CD4-positive, alpha-beta memory T cell (primary cell): ENCODE data around the gene CGB8. TPM values are rescaled to one million over a fixed set of nuclear protein-coding genes. Genes with fewer than 3 reads are reported as not detected.

Experiments
- CTCF ChIA-PET: fragments of 350-600 bp; sonication (Branson Sonifier 250); formaldehyde crosslinking; loops from one replicate; lab custom pipeline; 2021; ENCODE audit warnings: inconsistent platforms; ENCODE audit not compliant: partially characterized antibody; lab: Charles Lee
- POLR2A ChIA-PET: fragments of 350-600 bp; sonication (Branson Sonifier 250); formaldehyde crosslinking; loops from one replicate; lab custom pipeline; 2021; ENCODE audit not compliant: partially characterized antibody; lab: Charles Lee
- DNase-seq, 5 donors: peaks; one replicate each; pipeline versions ENCODE4 v3.0.0 to v3.0.0-alpha.2; 2020 to 2022; ENCODE audit warnings: mixed read lengths in 1 of 5
- H3K27ac ChIP-seq: one replicate; pipeline ENCODE4 v1.7.0; 2013; ENCODE audit warnings: low read depth, low read length
- H3K27me3 ChIP-seq: 2 replicates; pipeline ENCODE4 v1.7.0; 2013; ENCODE audit warnings: mild to moderate bottlenecking, low read length, moderate library complexity; ENCODE audit not compliant: insufficient read depth
- H3K36me3 ChIP-seq: 2 replicates; pipeline ENCODE4 v1.7.0; 2013; ENCODE audit warnings: mild to moderate bottlenecking, low read length, moderate library complexity; ENCODE audit not compliant: insufficient read depth
- H3K4me1 ChIP-seq: 2 replicates; pipeline ENCODE4 v1.7.0; 2013; ENCODE audit warnings: mild to moderate bottlenecking, low read length, moderate library complexity; ENCODE audit not compliant: insufficient read depth
- H3K4me3 ChIP-seq, 2 donors: one replicate each; pipeline ENCODE4 v1.7.0; 2013; ENCODE audit warnings: low read length in 2 of 2, mild to moderate bottlenecking in 1 of 2
- H3K9me3 ChIP-seq, 2 donors: one replicate each; pipeline ENCODE4 v1.7.0; 2013; ENCODE audit warnings: low read length in 2 of 2, control low read depth in 1 of 2; ENCODE audit not compliant: control insufficient read depth in 1 of 2
- H3K27ac Mint-ChIP-seq, 7 donors: one replicate each; pipeline ENCODE4 v1.8.0; 2020 to 2021; ENCODE audit warnings: mixed read lengths in 7 of 7, mild to moderate bottlenecking in 6 of 7, inconsistent platforms in 3 of 7, moderate library complexity in 3 of 7
- H3K27me3 Mint-ChIP-seq, 2 donors: one replicate each; pipeline ENCODE4 v1.8.0; 2020 to 2021; ENCODE audit warnings: mixed read lengths in 2 of 2
- H3K36me3 Mint-ChIP-seq, 2 donors: one replicate each; pipeline ENCODE4 v1.8.0; 2020 to 2021; ENCODE audit warnings: mixed read lengths in 2 of 2, inconsistent platforms in 1 of 2, mild to moderate bottlenecking in 1 of 2
- H3K4me1 Mint-ChIP-seq, 4 donors: one replicate each; pipeline ENCODE4 v1.8.0; 2020 to 2021; ENCODE audit warnings: mixed read lengths in 4 of 4, mild to moderate bottlenecking in 1 of 4
- H3K4me3 Mint-ChIP-seq, 8 donors: one replicate each; pipeline ENCODE4 v1.8.0; 2020 to 2021; ENCODE audit warnings: mixed read lengths in 8 of 8, mild to moderate bottlenecking in 7 of 8, moderate library complexity in 6 of 8, inconsistent platforms in 3 of 8
- H3K9me3 Mint-ChIP-seq, 8 donors: one replicate each; pipeline ENCODE4 v1.8.0; 2020 to 2021; ENCODE audit warnings: mixed read lengths in 8 of 8, mild to moderate bottlenecking in 5 of 8, inconsistent platforms in 3 of 8, moderate library complexity in 1 of 8
- intact Hi-C: fragments of 100-400 bp; cut with micrococcal nuclease; formaldehyde crosslinking; loops from one replicate; pipeline ENCODE4 v1.15.1; 2023
- polyA plus RNA-seq, 2 donors: library from polyadenylated mRNA; unstranded; fragments of 300-500 nt; fragmentation: Illumina TruSeq; gene quantifications; one replicate each; pipeline ENCODE4 v1.2.3, GENCODE V29; 2021
- total RNA-seq, 2 experiments: library from RNA; stranded (reverse); gene quantifications; one replicate each; pipeline ENCODE4 v1.2.3, GENCODE V29; 2021

The CGB8 gene
- total and polyA plus RNA-seq, 4 experiments from 2014 or later = not detected

DNA sequence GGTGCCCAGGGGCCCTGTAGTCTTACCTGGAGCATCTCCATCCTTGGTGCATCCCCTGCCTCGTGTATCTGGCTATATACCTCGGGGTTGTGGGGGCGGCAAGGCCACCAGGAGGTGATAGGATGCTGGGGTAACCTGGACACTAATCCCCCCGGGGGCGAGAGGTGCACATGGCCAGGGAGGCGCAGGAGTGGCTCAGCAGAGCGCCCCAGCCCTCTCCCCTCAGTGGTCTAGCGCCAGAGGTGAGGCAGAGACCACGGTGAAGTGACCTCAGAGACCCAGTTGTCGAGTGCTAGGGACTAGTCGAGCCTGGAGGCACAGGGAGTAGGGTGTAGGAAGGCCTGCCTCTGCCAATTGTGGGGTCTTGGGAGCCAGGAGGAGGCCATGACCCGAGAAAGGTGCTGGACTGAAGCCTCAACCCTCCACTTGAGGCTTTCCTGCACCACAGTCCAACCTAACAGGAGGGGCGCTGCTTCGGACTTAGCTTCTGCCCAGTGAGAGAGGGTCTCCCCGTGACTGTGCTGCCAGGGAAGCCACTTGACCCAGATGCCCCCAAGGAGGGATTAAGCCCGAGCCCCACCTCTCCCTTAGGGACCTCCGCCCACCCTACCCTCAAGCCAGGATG, 31.8 kb downstream of the CGB8 start, which contains the start of gene LHB:
TSS of gene LHB (minus strand) at position 51 of the 625 bp plus-strand sequence. CDS start at position 41, 10 bp downstream.
- Mint-ChIP-seq H3K4me3 (peak within 1 kb of the TSS; percentile 79 to 94 (median 89)), H3K27me3 (peaks cover 0 to 3% of the 10 kb centered on the region in 2 donors), H3K36me3 (peaks cover 4 to 20% of the 10 kb centered on the region in 2 donors), H3K27ac (peak within 1 kb of the TSS in 6 of 7 donors; percentile 13 to 66 (median 37)), H3K9me3 (no peaks in the 10 kb centered on the region), H3K4me1 (peaks cover 15 to 39% (median 25%) of the 10 kb centered on the region in 4 donors)
- ChIA-PET POLR2A (interaction anchor here (1.2 to 3.4 kb wide), 5 partner anchors 17 to 142 kb away, joined by 3 to 33 read pairs (median 7); partner anchors contain the start of genes GYS1, NUCB1 and RUVBL2), CTCF (interaction anchor here (0.6 to 3.0 kb wide), 6 partner anchors 13 to 798 kb away, joined by 3 to 22 read pairs (median 4); partner anchors contain the start of genes GYS1 and RUVBL2)
- peaks cover 4% of the 10 kb centered on the region for H3K36me3 ChIP-seq
- peaks cover 24% of the 10 kb centered on the region for H3K4me1 ChIP-seq
- peak within 1 kb of the TSS in 1 of 2 donors; percentile 73 for H3K4me3 ChIP-seq
- intact Hi-C loops = no loop called here
- DNase-seq = no peak
- no peaks in the 10 kb centered on the region for H3K9me3 ChIP-seq
- peak within 1 kb of the TSS; percentile 23 for H3K27ac ChIP-seq
- no peaks in the 10 kb centered on the region for H3K27me3 ChIP-seq

DNA sequence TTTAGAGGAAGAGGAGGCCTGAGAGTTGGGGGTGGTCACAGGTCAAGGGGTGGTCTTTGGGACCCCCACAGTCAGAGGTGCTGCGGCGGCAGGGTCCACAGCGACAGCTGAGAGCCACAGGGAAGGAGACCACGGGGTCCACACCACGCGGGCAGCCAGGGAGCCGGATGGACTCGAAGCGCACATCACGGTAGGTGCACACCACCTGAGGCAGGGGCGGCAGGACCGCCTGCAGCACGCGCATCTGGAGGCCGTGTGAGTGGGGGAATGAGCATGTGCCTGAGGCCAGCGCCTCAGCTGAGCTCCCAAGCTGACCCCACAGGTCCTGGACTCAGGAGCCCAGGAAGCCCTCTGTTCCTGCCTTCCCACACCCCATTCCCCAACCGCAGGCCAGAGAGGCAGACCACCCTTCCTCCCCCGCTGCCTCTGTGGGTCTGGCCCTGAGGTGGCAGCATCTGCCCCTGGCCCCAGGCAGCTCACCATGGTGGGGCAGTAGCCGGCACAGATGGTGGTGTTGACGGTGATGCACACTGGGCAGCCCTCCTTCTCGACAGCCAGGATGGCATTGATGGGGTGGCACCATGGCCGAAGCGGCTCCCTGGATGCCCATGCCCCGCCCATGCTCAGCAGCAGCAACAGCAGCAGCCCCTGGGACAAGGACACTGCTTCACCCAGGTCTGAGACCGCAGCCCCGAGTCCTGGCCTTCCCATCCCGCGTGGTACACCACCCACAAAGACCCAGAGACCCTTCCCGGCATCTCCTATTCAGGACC, 32.7 kb downstream of the CGB8 start:
- Mint-ChIP-seq H3K4me1 (peaks cover 13 to 36% (median 21%) of the 10 kb centered on the region in 4 donors), H3K27ac (peak overlapping the region in 1 of 7 donors; percentile 66), H3K27me3 (peaks cover 0 to 3% of the 10 kb centered on the region in 2 donors), H3K9me3 (no peaks in the 10 kb centered on the region), H3K4me3 (peak overlapping the region in 2 of 8 donors; percentile 43 to 65), H3K36me3 (peaks cover 7 to 24% of the 10 kb centered on the region in 2 donors)
- Histone ChIP-seq H3K27ac (no peak overlapping the region), H3K27me3 (no peaks in the 10 kb centered on the region), H3K4me1 (peaks cover 23% of the 10 kb centered on the region), H3K9me3 (no peaks in the 10 kb centered on the region), H3K4me3 (no peak overlapping the region), H3K36me3 (peaks cover 12% of the 10 kb centered on the region)
- CTCF ChIA-PET = interaction anchor here (0.7 kb wide), 1 partner anchor 19 kb away, joined by 3 read pairs; no protein-coding TSS in a partner anchor
- intact Hi-C loops = no loop called here
- POLR2A ChIA-PET = no interaction called here
- DNase-seq = no peak

- H3K27me3 Mint-ChIP-seq = peaks cover 0 to 3% of the 10 kb centered on the region in 2 donors
- H3K27ac Mint-ChIP-seq = peak overlapping the region in 1 of 7 donors; percentile 13
- DNase-seq = no peak
- Histone ChIP-seq H3K9me3 (no peaks in the 10 kb centered on the region), H3K4me3 (no peak overlapping the region), H3K27ac (no peak overlapping the region), H3K4me1 (peaks cover 10% of the 10 kb centered on the region), H3K27me3 (no peaks in the 10 kb centered on the region), H3K36me3 (peaks cover 12% of the 10 kb centered on the region)
- peaks cover 14 to 31% of the 10 kb centered on the region in 2 donors for H3K36me3 Mint-ChIP-seq
- no peaks in the 10 kb centered on the region for H3K9me3 Mint-ChIP-seq
- H3K4me3 Mint-ChIP-seq = no peak overlapping the region
- ChIA-PET POLR2A (no interaction called here), CTCF (no interaction called here)
- peaks cover 6 to 22% (median 12%) of the 10 kb centered on the region in 4 donors for H3K4me1 Mint-ChIP-seq
- intact Hi-C loops = no loop called here
These were observed 34.0 kb downstream of the CGB8 start for GRCh38 chr19:49014870-49015255.

DNA sequence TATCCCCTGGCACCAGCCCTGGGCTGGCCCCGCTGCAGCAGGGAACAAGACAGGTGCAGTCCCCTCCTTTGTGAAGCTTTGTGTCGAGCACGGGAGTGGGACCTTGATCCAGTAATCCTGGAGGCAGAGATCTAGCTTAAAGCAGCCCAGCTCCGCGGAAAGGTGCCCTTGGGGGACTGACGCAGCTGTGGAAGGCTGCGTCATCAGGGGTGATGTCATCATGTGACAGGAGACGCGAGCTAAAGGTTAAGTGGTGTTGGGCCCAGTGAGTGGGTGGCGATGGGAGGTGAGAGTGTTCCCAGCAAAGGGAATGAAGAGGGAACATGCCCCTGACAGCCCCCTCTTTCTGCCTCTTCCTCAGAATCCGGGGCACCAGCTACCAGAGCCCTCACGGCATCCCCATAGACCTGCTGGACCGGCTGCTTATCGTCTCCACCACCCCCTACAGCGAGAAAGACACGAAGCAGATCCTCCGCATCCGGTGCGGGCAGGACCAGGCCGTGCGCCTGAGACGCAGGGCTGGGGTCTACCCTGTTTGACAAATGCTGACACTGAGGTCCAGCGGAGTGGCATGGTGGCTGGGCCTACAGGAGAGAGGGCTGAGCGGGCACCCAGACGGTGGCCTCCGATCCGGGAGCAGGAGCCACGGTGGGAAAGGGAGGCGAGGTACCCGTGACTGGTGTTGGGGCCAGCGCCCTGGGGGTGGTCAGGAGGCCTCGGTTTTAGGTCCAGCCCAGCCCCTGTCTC, 34.6 kb downstream of the CGB8 start:
- peaks cover 10% of the 10 kb centered on the region for H3K4me1 ChIP-seq
- peaks cover 14 to 34% of the 10 kb centered on the region in 2 donors for H3K36me3 Mint-ChIP-seq
- H3K27me3 Mint-ChIP-seq = peaks cover 0 to 3% of the 10 kb centered on the region in 2 donors
- peaks cover 12% of the 10 kb centered on the region for H3K36me3 ChIP-seq
- no peak overlapping the region for H3K4me3 Mint-ChIP-seq
- intact Hi-C loops = no loop called here
- no peaks in the 10 kb centered on the region for H3K9me3 Mint-ChIP-seq
- no peak overlapping the region for H3K4me3 ChIP-seq
- peak overlapping the region in 3 of 7 donors; percentile 47 to 73 (median 57) for H3K27ac Mint-ChIP-seq
- POLR2A ChIA-PET = interaction anchor here (0.6 kb wide), 1 partner anchor 11 kb away, joined by 4 read pairs; no protein-coding TSS in a partner anchor
- no peaks in the 10 kb centered on the region for H3K27me3 ChIP-seq
- CTCF ChIA-PET = interaction anchor here (1.1 to 1.8 kb wide), 3 partner anchors 15 to 21 kb away, joined by 5 to 6 read pairs (median 6); partner anchors contain the start of genes GYS1 and RUVBL2
- no peak for DNase-seq
- H3K4me1 Mint-ChIP-seq = peaks cover 6 to 17% (median 8%) of the 10 kb centered on the region in 4 donors
- no peak overlapping the region for H3K27ac ChIP-seq
- H3K9me3 ChIP-seq = no peaks in the 10 kb centered on the region

DNA sequence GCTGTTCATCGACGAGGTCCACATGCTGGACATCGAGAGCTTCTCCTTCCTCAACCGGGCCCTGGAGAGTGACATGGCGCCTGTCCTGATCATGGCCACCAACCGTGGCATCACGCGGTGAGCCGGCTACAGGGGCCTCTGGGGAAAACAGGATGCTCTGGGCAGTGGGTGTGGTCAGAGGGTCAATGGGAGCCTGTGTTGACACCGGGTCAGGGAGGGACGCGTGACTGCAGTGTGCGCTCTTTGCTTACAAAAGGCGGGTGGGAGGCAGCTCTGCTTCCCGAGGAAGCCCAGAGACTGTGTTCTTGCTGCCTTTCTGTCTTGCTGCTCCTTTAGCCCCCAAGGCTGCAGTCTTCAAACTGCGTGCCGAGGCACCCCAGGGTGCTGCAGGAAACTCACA, 37.7 kb downstream of the CGB8 start:
- no peak for DNase-seq
- ChIA-PET POLR2A (no interaction called here), CTCF (interaction anchor here (3.1 kb wide), 1 partner anchor 18 kb away, joined by 10 read pairs; the partner anchor contains the start of genes GYS1 and RUVBL2)
- Histone ChIP-seq H3K9me3 (no peaks in the 10 kb centered on the region), H3K27ac (no peak overlapping the region), H3K4me3 (no peak overlapping the region), H3K4me1 (no peaks in the 10 kb centered on the region), H3K36me3 (peaks cover 19% of the 10 kb centered on the region), H3K27me3 (no peaks in the 10 kb centered on the region)
- intact Hi-C loops = no loop called here
- H3K4me1 Mint-ChIP-seq = no peaks in the 10 kb centered on the region
- peaks cover 14 to 43% of the 10 kb centered on the region in 2 donors for H3K36me3 Mint-ChIP-seq
- H3K27ac Mint-ChIP-seq = no peak overlapping the region
- H3K27me3 Mint-ChIP-seq = no peaks in the 10 kb centered on the region
- H3K9me3 Mint-ChIP-seq = no peaks in the 10 kb centered on the region
- no peak overlapping the region for H3K4me3 Mint-ChIP-seq

GRCh38 chr19:49010453-49010852, 38.5 kb downstream of the CGB8 start:
- no peak overlapping the region for H3K4me3 Mint-ChIP-seq
- H3K36me3 Mint-ChIP-seq = peaks cover 14 to 45% of the 10 kb centered on the region in 2 donors
- intact Hi-C loops = no loop called here
- DNase-seq = no peak
- ChIA-PET POLR2A (interaction anchor here (0.9 kb wide), 1 partner anchor 8 kb away, joined by 3 read pairs; no protein-coding TSS in a partner anchor), CTCF (interaction anchor here (3.1 to 3.3 kb wide), 2 partner anchors 12 to 17 kb away, joined by 10 to 24 read pairs; partner anchors contain the start of genes GYS1 and RUVBL2)
- no peaks in the 10 kb centered on the region for H3K9me3 ChIP-seq
- H3K4me1 Mint-ChIP-seq = no peaks in the 10 kb centered on the region
- H3K4me3 ChIP-seq = no peak overlapping the region
- H3K9me3 Mint-ChIP-seq = no peaks in the 10 kb centered on the region
- H3K27me3 Mint-ChIP-seq = no peaks in the 10 kb centered on the region
- no peaks in the 10 kb centered on the region for H3K27me3 ChIP-seq
- no peak overlapping the region for H3K27ac Mint-ChIP-seq
- H3K27ac ChIP-seq = no peak overlapping the region
- H3K36me3 ChIP-seq = peaks cover 19% of the 10 kb centered on the region
- no peaks in the 10 kb centered on the region for H3K4me1 ChIP-seq
